Measurements from ENCODE around the gene AGO4.
"Not testable (repeated sequence)": the region's sequence is repeated elsewhere in the genome, so short reads cannot be mapped to it uniquely, and the experiment has no call there.

DNA sequence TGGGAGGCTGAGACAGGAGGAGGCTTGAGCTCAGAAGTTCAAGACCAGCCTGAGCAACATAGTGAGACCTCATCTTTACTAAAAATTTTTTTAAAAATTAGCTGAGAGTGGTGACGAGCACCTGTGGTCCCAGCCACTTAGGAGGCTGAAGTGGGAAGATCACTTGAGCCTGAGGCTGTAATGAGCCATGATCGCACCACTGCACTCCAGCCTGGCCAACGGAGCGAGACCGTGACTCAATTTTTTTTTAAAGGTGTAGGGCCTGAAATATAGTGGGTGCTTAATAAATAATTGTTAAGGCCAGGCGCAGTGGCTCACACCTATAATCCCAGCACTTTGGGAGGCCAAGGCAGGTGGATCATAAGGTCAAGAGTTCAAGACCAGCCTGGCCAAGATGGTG is 31.6 kb upstream of the AGO4 start:
- not testable (repeated sequence) for TF ChIP-seq EZH2, CTCF, EZH2phosphoT487 (IDR thresholded peaks at IDR 0.05)

Measured in neural progenitor cell (in vitro differentiated cells).